A204.1 (cell line): Measurements from ENCODE around the gene OSBP2.

Source experiments
- FAIRE-seq: peaks from 2 replicates; lab custom pipeline; 2012; peaks lifted over from hg19 to GRCh38; lab: Jason Lieb, UNC

OSBP2 gene

DNA sequence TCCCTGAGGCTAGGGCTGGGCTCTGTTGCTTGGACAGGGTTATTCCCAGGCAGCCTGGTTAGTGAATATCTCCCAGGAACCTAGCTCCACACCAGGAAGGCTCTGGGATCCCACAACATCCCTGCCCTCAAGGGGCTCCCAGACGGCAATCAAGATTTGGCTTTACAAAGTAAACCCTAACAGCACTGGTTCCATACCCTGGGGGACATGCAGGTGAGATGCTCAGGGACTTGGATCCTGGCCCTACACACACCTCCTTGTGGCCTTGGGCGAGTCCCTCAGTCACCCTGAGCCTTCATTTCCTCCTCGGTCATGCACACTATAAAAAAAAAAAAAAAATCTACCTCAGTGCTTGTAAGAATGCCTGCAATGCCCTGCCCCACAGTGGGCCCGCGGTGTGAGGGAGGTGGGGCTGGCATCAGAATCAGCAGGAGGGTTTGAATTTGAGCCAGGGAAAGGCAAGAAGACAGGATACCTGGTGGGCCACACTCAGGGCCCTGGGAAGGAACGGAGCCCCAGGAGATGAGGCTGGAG lies 187.6 kb downstream of the OSBP2 start:
- no peak for FAIRE-seq

DNA sequence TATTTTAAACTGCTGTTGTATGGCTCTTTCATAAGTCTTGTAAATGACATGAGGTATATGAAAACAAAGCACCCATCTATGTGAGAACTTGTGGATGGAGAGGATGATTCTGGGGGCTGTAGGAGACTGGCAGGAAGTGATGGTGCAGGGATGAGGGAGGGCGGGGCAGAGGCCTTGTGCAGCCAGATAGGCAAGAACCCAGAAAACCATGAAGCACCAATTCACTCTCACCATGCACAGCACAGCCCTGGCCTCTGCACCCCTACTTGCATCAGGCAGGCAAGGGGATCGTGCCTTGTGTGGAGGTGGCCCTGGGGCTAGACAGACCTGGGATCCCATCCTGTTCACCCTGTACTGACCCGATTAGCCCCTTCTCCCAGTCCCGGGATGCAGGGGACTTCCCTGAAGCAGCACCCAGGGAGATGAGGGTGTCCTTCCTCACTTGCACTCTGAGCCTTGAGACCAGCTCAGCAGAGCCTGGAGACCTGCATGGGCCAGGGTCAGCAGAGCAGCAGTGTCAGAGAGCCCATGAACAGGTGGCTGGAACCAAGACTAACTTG lies 188.4 kb downstream of the OSBP2 start:
- FAIRE-seq, result no peak

DNA sequence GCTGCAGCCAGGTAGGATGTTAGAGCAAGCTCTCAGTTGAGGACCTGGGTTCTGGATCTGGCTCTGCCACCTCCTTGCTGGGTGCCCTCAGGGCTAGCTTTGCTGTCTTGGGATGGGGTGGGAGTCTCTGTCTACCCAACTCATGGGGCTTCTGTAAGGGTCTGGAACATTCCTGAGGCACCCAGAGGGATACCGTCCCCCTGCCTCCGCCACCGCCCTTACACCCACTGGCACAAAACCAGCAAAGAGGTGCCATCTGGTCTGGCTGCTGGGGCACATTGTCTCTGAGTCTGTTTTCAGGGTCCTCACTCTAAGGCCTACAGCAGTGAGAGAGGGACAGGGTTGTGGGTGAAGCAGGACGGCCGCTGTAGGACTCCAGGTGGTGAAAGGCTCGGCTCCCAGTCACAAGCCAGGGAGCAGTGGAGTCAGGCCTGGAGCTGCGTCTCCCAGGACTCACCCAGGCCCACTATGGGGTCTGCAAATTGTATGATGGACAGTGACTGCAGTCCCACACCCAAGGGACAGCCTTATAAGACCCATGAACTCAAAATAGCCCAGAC lies 189.0 kb downstream of the OSBP2 start:
- no peak for FAIRE-seq

DNA sequence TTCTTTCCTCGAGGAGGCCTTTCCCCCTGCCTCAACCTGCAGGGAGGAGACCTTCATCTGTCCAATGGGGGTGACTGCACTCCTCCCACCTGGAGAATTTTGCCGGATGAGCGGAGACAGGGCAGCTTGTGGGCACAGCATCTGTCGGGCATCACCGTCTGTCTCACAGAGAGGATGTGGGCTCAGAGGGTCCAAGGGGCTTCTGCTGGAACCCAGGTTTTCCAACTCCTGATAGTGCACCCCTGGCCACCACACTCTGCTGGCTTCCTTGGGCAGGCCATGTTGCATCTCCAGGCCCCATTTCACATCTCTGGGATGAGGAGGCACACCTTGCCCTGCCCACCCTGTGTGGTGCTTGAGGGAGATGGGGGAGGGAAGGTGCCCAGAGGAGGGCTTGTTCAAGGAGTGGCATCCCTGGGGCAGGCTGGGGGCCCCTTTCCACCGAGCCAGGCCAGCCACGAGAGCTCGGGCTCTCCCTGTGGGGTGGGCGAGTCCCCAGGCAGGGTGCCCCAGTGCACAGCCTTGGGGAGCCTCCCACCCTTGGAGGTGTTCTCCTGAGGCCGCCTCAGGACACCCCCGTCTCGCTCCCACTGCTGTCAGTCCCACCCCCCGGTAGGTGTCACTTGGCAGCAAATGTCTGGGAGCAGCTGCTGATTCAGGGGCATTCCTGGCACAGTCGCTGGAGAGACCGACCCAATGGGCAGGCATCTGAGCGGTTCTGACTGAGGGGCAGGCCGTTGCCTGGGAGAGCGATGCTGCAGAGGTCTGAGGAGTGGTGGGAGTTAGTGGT lies 189.7 kb downstream of the OSBP2 start:
- FAIRE-seq, result no peak

DNA sequence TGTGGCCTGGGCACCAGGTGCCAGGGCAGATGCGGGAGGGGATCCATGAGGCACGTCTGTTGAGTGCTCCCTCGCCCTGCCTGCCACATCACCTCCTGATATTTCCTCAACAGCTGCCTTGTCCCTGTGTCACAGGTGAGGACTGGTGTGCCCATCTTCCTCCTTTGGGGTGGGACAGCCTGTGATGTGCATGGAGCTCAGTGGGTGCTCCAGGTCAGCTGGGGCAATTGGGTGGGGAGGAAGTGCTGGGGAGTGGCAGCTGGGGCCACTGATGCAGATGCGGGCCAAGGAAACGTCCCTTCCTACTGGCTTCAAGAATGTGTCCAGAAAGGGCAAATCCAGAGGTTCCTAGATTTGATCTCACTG lies 190.3 kb downstream of the OSBP2 start:
- no peak for FAIRE-seq

DNA sequence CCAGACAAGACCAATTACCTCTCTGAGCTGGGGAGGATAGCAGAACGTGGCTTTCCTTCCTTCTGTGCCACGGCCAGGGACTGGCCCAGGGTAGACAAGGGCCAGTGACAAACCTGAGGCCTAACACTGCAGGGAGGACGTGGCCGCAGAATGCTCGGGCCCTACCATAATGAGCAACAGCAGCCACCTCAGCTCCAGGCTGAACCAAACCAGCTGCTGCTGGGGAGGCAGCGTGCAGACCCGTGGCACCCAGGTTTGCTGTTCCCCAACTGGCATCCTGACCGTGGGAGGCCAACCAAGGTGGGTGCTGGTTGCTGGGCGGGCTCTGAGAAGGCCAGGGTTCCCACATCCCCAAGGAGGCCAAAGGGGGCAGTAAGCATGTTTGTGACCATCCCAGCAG lies 190.9 kb downstream of the OSBP2 start:
- no peak for FAIRE-seq

DNA sequence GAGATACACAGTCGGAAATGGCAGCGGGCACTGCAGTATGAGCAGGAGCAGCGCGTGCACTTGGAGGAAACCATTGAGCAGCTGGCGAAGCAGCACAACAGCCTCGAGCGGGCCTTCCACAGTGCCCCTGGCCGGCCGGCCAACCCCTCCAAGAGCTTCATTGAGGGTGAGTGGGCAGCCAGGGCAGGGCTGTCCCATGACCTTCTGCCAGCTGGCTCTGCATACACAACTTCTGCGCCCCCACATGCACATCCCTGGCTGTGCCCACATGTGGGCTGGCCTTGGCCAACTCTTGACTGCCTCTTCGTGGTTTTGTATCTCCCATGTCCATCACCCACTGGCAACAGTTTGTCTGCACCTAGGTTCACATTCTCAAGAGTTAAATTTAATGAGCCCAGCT lies 192.8 kb downstream of the OSBP2 start:
- FAIRE-seq, result no peak

DNA sequence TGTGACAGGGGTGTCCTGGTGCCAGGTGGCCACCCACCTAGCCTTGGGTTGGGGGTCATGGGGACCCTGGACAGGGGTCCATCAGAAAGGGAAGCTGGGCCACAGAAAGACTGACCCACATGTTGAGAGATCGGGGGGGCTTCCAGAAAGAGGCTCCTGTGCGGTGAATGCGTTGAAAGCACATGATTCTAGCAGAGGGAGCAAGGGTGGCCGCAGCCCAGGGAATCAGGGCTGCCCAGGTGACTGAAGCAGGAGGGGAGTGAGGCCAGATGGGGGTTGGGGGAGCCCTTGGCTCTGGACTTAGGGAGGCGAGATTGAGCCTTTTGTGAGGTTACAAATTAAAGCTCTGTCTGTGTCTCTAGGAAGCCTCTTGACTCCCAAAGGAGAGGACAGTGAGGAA lies 193.2 kb downstream of the OSBP2 start:
- no peak for FAIRE-seq

DNA sequence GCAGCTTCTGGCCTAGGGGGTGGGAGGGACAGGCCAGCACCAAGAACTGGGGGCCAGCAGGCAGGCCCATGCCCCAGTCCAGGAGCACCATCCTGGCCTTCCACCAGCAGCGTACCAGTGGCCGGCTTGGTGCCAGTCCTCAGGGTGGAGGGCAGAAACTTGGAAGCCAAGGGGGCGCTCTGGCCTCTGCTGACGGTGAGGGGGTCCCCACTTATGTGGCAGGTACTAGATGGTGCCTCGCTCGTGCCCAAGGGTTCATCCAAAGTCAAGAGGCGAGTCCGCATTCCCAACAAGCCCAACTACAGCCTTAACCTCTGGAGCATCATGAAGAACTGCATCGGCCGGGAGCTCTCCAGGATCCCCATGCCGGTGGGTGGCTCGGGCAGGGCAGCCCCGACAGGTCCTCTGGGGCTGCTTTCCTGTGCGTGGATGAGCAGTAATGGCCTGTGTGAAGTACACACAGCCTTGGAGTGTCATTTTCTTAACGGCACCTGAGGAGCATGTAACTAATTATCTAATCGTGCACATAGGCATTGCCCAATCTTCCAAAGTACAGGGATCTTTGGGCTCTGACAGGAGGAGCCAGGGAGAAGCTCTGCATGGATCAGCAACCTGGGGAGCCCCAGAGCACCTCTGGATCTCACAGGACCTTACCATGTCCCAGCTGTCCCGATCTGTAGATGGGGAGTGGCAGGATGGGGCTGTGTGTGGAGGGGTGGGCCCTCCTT lies 194.8 kb downstream of the OSBP2 start:
- FAIRE-seq, result no peak

DNA sequence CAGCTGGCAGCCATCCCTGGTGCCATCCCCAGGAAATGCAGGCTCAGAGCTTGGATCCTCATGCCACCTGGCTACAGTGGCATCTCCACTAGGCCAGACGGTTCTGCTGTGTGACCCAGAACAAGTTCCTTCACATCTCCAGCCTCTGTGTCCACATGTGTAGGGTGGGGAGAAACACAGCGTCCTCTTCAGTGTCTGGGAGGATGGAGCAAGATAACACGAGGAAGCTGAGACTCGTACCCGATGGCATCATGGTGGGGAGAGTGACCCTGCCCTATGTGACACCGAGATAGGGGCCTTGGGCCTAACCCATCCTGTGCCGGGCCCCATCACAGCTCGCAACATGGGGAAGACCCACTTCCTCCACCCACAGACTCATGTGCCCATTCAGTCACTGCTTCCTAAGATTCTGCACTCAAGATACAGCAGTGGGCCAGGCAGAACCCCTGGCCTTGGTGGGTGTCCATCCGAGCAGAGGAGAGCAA lies 195.4 kb downstream of the OSBP2 start:
- FAIRE-seq, result no peak

DNA sequence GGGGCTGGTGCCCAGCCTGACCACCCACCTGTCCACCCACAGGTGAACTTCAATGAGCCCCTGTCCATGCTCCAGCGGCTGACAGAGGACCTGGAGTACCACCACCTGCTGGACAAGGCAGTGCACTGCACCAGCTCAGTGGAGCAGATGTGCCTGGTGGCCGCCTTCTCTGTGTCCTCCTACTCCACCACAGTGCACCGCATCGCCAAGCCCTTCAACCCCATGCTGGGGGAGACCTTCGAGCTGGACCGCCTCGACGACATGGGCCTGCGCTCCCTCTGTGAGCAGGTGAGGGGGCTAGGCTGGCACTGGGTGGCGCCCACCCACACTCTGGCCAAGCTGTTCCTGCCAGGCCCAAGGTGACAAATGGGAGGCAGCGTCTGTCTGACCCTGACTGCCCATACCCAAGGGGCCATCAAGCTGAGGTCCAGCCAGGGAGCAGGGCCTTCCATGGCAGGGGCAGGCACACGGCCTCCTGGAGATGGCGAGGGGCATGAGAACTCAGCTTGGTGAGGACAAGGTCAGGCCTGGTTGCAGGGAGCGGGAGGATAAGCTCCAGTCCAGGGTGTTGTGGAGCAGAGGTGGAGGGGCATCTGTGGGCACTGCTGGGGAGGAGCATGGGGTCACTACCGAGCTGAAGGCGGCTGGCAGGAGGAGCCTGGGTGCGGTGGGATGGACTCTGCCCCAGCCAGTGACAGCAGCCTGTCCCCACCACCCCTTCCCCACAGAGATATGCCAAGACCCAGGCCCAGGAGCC lies 196.2 kb downstream of the OSBP2 start:
- no peak for FAIRE-seq

DNA sequence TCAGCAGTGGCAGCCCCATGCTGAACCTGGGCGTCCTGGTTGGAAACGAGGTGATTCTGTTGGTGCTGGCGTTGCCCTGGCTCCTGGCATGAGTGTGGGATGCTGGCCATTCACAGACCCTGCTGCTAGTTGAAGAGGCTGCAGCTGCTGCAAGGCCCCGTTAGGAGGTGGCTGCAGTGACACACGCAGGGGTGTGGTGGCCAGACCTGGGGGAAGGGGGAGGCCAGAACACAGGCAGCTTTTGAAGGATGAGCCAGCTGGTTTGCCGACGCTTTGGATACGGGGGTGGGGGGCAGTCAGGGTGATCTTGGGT lies 196.7 kb downstream of the OSBP2 start:
- no peak for FAIRE-seq

DNA sequence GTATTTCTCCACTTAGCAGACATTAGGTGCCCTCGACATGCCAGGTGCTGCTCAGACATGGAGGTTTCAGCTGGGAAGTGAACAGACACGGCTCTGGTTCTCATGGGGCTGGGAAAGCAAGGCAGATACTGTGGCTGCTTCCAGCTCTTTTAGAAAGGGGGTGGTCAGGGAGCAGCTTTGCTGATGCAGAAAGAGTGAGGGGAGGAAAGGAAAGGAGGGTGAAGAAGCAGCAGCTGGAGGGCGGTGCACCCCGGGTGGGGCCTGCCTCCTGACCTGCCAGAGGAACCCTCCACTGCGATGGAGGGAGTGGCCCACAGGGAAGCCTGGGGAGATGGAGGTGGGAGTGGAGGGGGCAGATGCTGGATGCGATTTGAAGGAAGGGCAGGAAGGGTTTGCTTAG lies 197.1 kb downstream of the OSBP2 start:
- no peak for FAIRE-seq

DNA sequence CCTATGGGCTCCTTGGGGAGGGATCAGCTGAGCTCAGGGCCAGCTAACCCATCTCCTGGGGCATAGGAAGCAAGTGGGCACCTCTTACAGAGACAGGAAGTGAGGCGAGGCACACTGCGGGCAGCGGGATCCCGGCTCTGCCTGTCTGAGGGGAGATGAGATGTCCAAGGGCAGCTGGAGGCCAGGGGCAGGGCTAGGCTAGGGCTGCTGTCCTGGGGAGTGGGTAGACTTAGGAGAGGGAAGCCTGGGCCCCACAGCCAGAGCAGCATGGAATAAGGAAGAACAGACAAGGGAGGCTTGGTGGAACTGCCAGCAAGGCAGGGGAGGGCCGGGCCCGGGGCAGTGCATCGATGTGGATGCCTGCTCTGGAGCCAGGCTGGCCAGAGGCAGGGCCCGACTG lies 197.6 kb downstream of the OSBP2 start:
- no peak for FAIRE-seq

DNA sequence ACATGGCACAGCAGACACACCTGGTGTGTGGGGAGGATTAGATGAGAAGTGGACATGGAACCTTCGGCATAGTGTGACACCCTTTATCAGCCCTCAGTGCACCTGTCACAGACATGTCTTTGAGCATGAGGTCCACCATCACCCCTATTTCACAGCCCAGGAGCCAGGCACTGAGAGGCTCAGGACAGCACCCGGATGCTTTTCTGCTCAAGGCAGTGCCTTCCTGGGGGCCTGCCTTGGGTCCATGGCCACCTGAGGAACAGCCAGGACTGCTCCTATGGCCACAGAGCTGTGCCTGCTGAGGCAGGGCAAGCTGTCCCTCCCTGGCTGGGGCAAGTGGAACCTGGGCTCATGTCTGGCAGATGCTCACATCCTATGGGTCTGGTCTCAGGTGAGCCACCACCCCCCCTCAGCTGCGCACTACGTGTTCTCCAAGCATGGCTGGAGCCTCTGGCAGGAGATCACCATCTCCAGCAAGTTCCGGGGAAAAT lies 198.1 kb downstream of the OSBP2 start:
- FAIRE-seq, result no peak

DNA sequence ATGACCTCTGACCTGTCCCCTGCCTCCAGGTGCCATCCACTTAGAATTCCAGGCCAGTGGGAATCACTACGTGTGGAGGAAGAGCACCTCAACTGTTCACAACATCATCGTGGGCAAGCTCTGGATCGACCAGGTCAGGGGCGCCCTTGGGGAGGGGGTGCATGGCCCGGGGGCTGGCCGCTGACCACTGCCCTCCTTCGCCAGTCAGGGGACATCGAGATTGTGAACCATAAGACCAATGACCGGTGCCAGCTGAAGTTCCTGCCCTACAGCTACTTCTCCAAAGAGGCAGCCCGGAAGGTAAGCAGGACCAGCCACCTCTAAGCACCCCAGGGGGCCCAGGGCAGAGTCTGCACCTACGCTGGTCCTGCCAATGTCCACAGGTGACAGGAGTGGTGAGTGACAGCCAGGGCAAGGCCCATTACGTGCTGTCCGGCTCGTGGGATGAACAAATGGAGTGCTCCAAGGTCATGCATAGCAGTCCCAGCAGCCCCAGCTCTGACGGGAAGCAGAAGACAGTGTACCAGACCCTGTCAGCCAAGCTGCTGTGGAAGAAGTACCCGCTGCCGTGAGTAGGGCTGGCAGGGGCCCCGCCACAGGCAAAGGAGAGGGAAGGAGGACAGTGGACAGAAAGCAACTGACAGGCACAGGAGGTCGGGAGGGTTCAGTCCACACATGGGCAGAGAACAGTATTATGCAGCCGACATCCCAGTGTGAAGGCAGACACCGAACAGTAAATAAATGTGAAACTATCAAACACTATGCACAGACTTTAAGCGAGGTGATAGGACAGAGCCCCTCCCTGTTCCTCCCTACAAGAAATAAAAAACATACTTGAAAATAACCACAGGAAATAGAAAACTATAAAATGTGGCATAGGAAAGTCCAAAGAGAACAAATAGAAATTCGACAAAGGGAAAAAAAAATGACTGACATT lies 199.0 kb downstream of the OSBP2 start:
- no peak for FAIRE-seq

DNA sequence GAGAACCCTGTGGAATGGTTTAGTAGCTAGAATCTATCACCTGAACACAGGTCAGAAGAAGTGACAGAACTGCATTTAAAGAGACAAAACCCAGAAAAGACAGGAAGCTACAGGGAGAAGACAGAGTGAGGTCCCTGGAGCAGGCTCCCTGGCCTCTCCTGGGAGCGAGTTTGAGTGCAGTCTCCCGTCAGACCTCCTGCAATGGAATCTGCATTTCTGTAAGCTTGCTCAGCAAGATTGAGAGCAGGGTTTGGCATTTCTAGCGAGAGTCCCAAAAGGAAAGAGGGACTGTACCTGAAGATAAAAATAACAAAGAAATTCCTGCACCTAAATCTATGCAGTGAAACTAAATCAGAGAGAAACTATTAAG lies 199.7 kb downstream of the OSBP2 start:
- FAIRE-seq, result no peak

DNA sequence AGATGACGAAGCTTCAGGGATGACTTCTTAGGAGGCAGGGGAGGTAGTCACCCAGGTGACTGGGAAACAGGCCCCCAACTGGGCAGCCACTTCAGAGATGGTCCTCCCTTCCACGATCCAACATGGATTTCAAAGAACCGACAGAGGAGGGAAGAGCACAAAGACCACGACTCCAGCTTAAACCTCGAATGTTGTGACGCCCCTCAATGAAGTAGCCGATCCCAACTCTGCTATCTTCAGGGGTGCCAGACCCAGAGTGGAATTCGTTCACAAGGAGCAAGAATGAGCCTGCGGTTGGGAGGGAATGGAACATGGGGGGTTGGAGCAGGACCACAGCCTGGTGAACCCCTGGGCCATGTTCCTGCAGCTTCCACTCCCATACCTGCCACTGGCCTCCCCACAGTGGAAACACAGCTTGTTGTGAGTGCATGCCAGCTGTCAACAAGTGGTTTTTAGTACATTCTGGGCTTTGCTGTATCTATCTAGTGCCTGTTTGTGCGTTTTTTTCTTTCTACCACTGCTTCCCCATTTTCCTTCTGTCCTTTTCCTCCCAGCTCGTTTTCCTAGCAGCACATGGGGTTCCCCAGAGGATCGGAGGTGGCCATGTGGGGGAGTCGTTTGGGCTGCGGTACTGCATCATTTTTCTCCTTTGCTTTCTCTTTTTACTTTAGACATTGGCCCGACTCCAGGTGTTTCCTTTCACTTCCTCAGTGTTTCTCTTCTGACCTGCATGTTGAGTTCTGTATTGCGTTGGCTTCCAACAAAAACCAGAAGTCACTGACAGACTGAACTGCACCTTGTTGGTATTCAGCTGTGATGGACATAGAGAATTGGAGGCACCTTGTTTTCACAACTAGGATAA lies 208.1 kb downstream of the OSBP2 start:
- no peak for FAIRE-seq

DNA sequence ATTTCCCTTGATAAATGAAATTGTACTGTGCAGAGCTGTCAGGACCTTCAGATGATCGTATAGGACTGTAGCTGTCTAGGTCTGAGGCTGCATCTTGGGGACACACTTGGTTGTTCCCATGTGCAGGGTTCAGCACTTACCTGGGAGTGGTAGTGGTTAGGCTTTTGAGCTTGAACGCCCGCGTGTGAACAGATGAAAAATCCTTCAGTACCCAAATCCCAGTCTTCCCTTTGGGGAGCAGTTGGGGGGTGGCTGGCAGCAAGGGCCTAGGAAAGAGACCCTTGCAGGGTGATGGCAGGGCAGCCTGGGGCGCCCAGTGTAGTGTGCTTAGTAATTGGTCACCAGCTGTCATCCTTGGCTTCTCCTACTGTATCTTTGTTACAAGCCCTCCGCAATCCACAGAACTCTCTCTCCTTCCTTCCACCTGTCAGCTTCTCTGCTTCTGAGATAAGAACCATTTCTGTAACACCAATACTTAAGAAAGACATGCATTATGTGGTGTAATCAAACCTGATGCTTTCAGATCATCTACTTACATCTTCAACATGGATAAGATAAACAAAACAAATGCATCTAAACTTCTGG lies 209.3 kb downstream of the OSBP2 start:
- FAIRE-seq, result no peak
